Liver (tissue), 9 donors: Measurements from ENCODE around the gene ZACN. TPM values are rescaled to one million over a fixed set of nuclear protein-coding genes. Genes with fewer than 3 reads are reported as not detected.

Experiments
- DNase-seq: peaks from one replicate; pipeline ENCODE4 v3.0.0-alpha.2; 2017; ENCODE audit warnings: low spot score
- H3K27ac ChIP-seq, 2 donors: one replicate each; pipeline ENCODE4 v1.7.0; 2013; ENCODE audit warnings: inconsistent platforms in 2 of 2, low read length in 2 of 2, control low read depth in 1 of 2, low read depth in 1 of 2, mild to moderate bottlenecking in 1 of 2
- H3K27me3 ChIP-seq, 4 donors: one replicate each; pipeline versions ENCODE4 v1.6.1 to v1.7.0; 2013; ENCODE audit warnings: low read length in 3 of 4, inconsistent platforms in 1 of 4, mild to moderate bottlenecking in 1 of 4, moderate library complexity in 1 of 4; ENCODE audit not compliant: control insufficient read depth in 4 of 4, insufficient read depth in 4 of 4
- H3K36me3 ChIP-seq, 4 donors: one replicate each; pipeline versions ENCODE4 v1.6.1 to v1.7.0; 2013; ENCODE audit warnings: low read length in 3 of 4, mild to moderate bottlenecking in 3 of 4, low read depth in 1 of 4, moderate library complexity in 1 of 4; ENCODE audit not compliant: control insufficient read depth in 4 of 4, insufficient read depth in 3 of 4
- H3K4me1 ChIP-seq, 4 donors: one replicate each; pipeline versions ENCODE4 v1.6.1 to v1.7.0; 2013; ENCODE audit warnings: low read length in 3 of 4, mild to moderate bottlenecking in 3 of 4, moderate library complexity in 1 of 4; ENCODE audit not compliant: control insufficient read depth in 4 of 4, insufficient read depth in 4 of 4
- H3K4me3 ChIP-seq, 3 donors: one replicate each; pipeline versions ENCODE4 v1.6.1 to v1.7.0; 2013; ENCODE audit warnings: low read length in 3 of 3, control low read depth in 1 of 3, low read depth in 1 of 3, mild to moderate bottlenecking in 1 of 3
- H3K9ac ChIP-seq, 2 donors: one replicate each; pipeline ENCODE4 v1.7.0; 2013; ENCODE audit warnings: low read length in 2 of 2, mild to moderate bottlenecking in 2 of 2, moderate library complexity in 2 of 2, control low read depth in 1 of 2, low read depth in 1 of 2
- H3K9me3 ChIP-seq, 4 donors: one replicate each; pipeline versions ENCODE4 v1.6.1 to v1.7.0; 2013; ENCODE audit warnings: low read length in 3 of 4; ENCODE audit not compliant: control insufficient read depth in 4 of 4
- EGR1 ChIP-seq, 2 donors: IDR thresholded peaks; 2 replicates each; pipeline ENCODE4 v1.6.1; 2016 to 2018; ENCODE audit warnings: antibody characterized with exemption in 2 of 2, low read depth in 2 of 2
- FOXA1 ChIP-seq: IDR thresholded peaks from 2 replicates; pipeline ENCODE4 v1.6.1; 2016; ENCODE audit warnings: antibody characterized with exemption
- HNF4A ChIP-seq, 2 donors: conservative IDR thresholded peaks; 2 replicates each; pipeline ENCODE4 v1.6.1; 2016; ENCODE audit warnings: antibody characterized with exemption in 2 of 2, mild to moderate bottlenecking in 2 of 2
- HNF4G ChIP-seq: IDR thresholded peaks from 2 replicates; pipeline ENCODE4 v1.6.1; 2016; ENCODE audit warnings: antibody characterized with exemption
- JUND ChIP-seq, 2 donors: IDR thresholded peaks; 2 replicates each; pipeline ENCODE4 v1.6.1; 2016; ENCODE audit warnings: antibody characterized with exemption in 2 of 2
- NR2F2 ChIP-seq: IDR thresholded peaks from 2 replicates; pipeline ENCODE4 v1.6.1; 2016; ENCODE audit warnings: antibody characterized with exemption
- RAD21 ChIP-seq, 2 donors: IDR thresholded peaks; 2 replicates each; pipeline ENCODE4 v1.6.1; 2016; ENCODE audit warnings: antibody characterized with exemption in 2 of 2, mild to moderate bottlenecking in 2 of 2
- RXRA ChIP-seq, 2 donors: IDR thresholded peaks; 2 replicates each; pipeline ENCODE4 v1.6.1; 2017 to 2018; ENCODE audit warnings: antibody characterized with exemption in 2 of 2, mild to moderate bottlenecking in 1 of 2
- SP1 ChIP-seq: IDR thresholded peaks from 2 replicates; pipeline ENCODE4 v1.6.1; 2018; ENCODE audit warnings: antibody characterized with exemption, mild to moderate bottlenecking
- TAF1 ChIP-seq: conservative IDR thresholded peaks from 2 replicates; pipeline ENCODE4 v1.6.1; 2016; ENCODE audit warnings: antibody characterized with exemption, mild to moderate bottlenecking
- YY1 ChIP-seq: IDR thresholded peaks from 2 replicates; pipeline ENCODE4 v1.6.1; 2016; ENCODE audit warnings: antibody characterized with exemption, mild to moderate bottlenecking
- WGBS: extraction: QIAGEN DNeasy Blood & Tissue Kit; methylation state at CpG from one replicate; pipeline ENCODE4 v1.1.7; 2013; 5-methylcytosine and 5-hydroxymethylcytosine counted together
- polyA plus RNA-seq, 2 donors: library from polyadenylated mRNA; stranded (reverse) in 1 of 2; unstranded in 1 of 2; fragments of 200-250 nt in 1 of 2; fragments of >200 nt in 1 of 2; fragmentation: Nextera tagmentation in 1 of 2; extraction: Ambion mirVana in 1 of 2; gene quantifications; one replicate each; pipeline versions ENCODE4 v1.2.1 to v1.2.3, GENCODE V29; 2013 to 2015
- total RNA-seq, 2 donors: library from RNA; depleted of rRNA; stranded (reverse); fragments of >200 nt; gene quantifications; one replicate each; pipeline ENCODE4 v1.2.3, GENCODE V29; 2014
- TF ChIP-seq, protein P1 (sequence below): fragments of 150-350 bp; IDR thresholded peaks from 2 replicates; pipeline ENCODE4 v1.5.1; 2017; ENCODE audit warnings: improper control_type of control experiment, low read depth, low read length; ENCODE audit not compliant: missing input control
- TF ChIP-seq, protein P2 (sequence below): IDR thresholded peaks from 2 replicates; pipeline ENCODE4 v1.6.1; 2016; ENCODE audit warnings: antibody characterized with exemption
- TF ChIP-seq, protein P3 (sequence below): IDR thresholded peaks from 2 replicates; pipeline ENCODE4 v1.6.1; 2016; ENCODE audit warnings: antibody characterized with exemption, mild to moderate bottlenecking
- TF ChIP-seq, protein P4 (sequence below): IDR thresholded peaks from 2 replicates; pipeline ENCODE4 v1.6.1; 2016; ENCODE audit warnings: antibody characterized with exemption
- TF ChIP-seq, protein P5 (sequence below): IDR thresholded peaks from 2 replicates; pipeline ENCODE4 v1.6.1; 2016; ENCODE audit warnings: antibody characterized with exemption
- donor health status: healthy.
- donor health status: healthy.
- donor health status: healthy.
- donor health status: healthy.
- donor health status: healthy.

The ZACN gene
- total and polyA plus RNA-seq, 4 donors: 0.35 to 1.9 TPM; not detected in 2

DNA sequence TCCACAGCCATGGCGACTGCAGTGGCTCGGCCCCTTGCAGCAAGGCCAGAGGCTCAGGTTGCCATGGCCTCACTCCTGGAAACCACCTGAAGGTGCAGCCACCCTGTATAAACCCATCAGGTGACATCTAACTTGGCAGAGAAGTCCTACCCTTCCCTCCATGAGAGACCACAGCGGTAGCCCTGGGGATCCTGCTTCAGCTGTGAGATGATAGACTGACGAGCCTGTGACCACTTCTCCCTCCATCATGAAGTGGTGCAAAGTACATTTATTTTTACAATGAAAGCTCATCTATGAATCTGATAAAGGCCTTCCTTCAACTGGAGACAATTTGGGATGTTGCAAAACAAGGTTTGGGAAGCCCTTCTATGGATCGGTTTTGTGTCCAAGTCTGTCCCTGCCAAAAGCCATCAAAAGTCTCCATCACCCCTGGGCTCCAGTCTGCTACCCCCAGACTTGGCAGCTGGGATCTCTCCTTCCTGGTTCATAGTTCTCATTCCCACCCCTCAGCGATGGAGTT, 1.8 kb downstream of the ZACN start:
- no peak overlapping the region for H3K9ac ChIP-seq
- whole genome bisulfite sequencing: 47% methylated on average over 6 of the region's 6 CpGs
- no peaks in the 10 kb centered on the region for H3K9me3 ChIP-seq
- peaks cover 0 to 13% (median 6%) of the 10 kb centered on the region in 4 donors for H3K4me1 ChIP-seq
- peaks cover 0 to 12% (median 5%) of the 10 kb centered on the region in 4 donors for H3K27me3 ChIP-seq
- DNase-seq: no peak
- peaks cover 7 to 29% (median 22%) of the 10 kb centered on the region in 4 donors for H3K36me3 ChIP-seq
- H3K4me3 ChIP-seq: no peak overlapping the region
- TF ChIP-seq SP1: no peak
- TF ChIP-seq YY1: no peak
- TF ChIP-seq TAF1: no peak
- no peak for TF ChIP-seq FOXA1
- TF ChIP-seq, protein P1, sequence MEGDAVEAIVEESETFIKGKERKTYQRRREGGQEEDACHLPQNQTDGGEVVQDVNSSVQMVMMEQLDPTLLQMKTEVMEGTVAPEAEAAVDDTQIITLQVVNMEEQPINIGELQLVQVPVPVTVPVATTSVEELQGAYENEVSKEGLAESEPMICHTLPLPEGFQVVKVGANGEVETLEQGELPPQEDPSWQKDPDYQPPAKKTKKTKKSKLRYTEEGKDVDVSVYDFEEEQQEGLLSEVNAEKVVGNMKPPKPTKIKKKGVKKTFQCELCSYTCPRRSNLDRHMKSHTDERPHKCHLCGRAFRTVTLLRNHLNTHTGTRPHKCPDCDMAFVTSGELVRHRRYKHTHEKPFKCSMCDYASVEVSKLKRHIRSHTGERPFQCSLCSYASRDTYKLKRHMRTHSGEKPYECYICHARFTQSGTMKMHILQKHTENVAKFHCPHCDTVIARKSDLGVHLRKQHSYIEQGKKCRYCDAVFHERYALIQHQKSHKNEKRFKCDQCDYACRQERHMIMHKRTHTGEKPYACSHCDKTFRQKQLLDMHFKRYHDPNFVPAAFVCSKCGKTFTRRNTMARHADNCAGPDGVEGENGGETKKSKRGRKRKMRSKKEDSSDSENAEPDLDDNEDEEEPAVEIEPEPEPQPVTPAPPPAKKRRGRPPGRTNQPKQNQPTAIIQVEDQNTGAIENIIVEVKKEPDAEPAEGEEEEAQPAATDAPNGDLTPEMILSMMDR: no peak
- TF ChIP-seq, protein P2, sequence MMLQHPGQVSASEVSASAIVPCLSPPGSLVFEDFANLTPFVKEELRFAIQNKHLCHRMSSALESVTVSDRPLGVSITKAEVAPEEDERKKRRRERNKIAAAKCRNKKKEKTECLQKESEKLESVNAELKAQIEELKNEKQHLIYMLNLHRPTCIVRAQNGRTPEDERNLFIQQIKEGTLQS: no peak
- TF ChIP-seq, protein P3, sequence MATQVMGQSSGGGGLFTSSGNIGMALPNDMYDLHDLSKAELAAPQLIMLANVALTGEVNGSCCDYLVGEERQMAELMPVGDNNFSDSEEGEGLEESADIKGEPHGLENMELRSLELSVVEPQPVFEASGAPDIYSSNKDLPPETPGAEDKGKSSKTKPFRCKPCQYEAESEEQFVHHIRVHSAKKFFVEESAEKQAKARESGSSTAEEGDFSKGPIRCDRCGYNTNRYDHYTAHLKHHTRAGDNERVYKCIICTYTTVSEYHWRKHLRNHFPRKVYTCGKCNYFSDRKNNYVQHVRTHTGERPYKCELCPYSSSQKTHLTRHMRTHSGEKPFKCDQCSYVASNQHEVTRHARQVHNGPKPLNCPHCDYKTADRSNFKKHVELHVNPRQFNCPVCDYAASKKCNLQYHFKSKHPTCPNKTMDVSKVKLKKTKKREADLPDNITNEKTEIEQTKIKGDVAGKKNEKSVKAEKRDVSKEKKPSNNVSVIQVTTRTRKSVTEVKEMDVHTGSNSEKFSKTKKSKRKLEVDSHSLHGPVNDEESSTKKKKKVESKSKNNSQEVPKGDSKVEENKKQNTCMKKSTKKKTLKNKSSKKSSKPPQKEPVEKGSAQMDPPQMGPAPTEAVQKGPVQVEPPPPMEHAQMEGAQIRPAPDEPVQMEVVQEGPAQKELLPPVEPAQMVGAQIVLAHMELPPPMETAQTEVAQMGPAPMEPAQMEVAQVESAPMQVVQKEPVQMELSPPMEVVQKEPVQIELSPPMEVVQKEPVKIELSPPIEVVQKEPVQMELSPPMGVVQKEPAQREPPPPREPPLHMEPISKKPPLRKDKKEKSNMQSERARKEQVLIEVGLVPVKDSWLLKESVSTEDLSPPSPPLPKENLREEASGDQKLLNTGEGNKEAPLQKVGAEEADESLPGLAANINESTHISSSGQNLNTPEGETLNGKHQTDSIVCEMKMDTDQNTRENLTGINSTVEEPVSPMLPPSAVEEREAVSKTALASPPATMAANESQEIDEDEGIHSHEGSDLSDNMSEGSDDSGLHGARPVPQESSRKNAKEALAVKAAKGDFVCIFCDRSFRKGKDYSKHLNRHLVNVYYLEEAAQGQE: no peak
- no peak overlapping the region for H3K27ac ChIP-seq

DNA sequence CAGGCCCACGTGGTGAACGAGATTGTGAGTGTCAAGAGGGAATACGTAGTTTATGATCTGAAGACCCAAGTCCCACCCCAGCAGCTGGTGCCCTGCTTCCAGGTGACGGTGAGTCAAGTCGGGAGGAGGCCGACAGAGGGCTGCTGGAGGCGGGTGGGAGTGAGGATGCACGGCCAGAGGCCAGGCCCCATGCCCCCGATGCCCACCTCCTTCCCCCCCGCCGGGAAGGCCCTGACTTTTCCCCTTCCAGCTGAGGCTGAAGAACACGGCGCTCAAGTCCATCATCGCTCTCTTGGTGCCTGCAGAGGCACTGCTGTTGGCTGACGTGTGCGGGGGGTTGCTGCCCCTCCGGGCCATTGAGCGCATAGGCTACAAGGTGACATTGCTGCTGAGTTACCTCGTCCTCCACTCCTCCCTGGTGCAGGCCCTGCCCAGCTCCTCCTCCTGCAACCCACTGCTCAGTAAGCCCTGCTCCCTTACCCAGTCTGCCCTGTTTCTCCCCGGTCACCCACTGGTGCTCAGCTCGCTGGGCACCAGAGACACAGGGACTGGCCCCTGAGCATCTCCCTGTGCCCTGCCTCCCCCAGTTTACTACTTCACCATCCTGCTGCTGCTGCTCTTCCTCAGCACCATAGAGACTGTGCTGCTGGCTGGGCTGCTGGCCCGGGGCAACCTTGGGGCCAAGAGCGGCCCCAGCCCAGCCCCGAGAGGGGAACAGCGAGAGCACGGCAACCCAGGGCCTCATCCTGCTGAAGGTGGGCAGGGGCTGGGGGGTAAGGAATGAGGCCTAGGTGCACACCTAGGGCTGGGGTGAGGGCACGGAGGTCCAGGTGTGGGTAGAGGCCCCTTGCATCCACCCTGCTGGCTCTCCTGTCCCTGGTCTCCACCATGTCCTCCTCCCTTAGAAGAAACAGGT, 2.6 kb downstream of the ZACN start:
- no peak for DNase-seq
- H3K27ac ChIP-seq: no peak overlapping the region
- no peaks in the 10 kb centered on the region for H3K9me3 ChIP-seq
- TF ChIP-seq, protein P4, sequence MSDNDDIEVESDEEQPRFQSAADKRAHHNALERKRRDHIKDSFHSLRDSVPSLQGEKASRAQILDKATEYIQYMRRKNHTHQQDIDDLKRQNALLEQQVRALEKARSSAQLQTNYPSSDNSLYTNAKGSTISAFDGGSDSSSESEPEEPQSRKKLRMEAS: no peak
- no peak for TF ChIP-seq SP1
- TF ChIP-seq YY1: no peak
- TF ChIP-seq, protein P5, sequence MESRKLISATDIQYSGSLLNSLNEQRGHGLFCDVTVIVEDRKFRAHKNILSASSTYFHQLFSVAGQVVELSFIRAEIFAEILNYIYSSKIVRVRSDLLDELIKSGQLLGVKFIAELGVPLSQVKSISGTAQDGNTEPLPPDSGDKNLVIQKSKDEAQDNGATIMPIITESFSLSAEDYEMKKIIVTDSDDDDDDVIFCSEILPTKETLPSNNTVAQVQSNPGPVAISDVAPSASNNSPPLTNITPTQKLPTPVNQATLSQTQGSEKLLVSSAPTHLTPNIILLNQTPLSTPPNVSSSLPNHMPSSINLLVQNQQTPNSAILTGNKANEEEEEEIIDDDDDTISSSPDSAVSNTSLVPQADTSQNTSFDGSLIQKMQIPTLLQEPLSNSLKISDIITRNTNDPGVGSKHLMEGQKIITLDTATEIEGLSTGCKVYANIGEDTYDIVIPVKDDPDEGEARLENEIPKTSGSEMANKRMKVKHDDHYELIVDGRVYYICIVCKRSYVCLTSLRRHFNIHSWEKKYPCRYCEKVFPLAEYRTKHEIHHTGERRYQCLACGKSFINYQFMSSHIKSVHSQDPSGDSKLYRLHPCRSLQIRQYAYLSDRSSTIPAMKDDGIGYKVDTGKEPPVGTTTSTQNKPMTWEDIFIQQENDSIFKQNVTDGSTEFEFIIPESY: no peak
- TF ChIP-seq EGR1 (IDR thresholded peaks at IDR 0.05; ENCODE audit: low read depth in 2 of 2): no peak
- TF ChIP-seq, protein P2: no peak
- no peak for TF ChIP-seq HNF4A (conservative IDR thresholded peaks at IDR 0.05)
- TF ChIP-seq TAF1: no peak
- TF ChIP-seq RAD21 (IDR thresholded peaks at IDR 0.05): no peak
- TF ChIP-seq NR2F2: no peak
- no peak for TF ChIP-seq HNF4G
- TF ChIP-seq JUND (IDR thresholded peaks at IDR 0.05): no peak
- TF ChIP-seq RXRA (IDR thresholded peaks at IDR 0.05): no peak
- no peak overlapping the region for H3K9ac ChIP-seq
- H3K27me3 ChIP-seq: peaks cover 0 to 6% (median 3%) of the 10 kb centered on the region in 4 donors
- H3K4me3 ChIP-seq: no peak overlapping the region
- H3K36me3 ChIP-seq: peaks cover 7 to 31% (median 23%) of the 10 kb centered on the region in 4 donors
- 80% methylated on average over 27 of the region's 27 CpGs for WGBS
- peaks cover 0 to 7% (median 5%) of the 10 kb centered on the region in 4 donors for H3K4me1 ChIP-seq
